ENCODE data around the gene RGS16. TPM values are rescaled to one million over a fixed set of nuclear protein-coding genes. Genes with fewer than 3 reads are reported as not detected.
A peak's percentile ranks its signal among the peaks of the same experiment; 100 is the strongest.

RGS16 gene
- 1.2 TPM for total RNA-seq

DNA sequence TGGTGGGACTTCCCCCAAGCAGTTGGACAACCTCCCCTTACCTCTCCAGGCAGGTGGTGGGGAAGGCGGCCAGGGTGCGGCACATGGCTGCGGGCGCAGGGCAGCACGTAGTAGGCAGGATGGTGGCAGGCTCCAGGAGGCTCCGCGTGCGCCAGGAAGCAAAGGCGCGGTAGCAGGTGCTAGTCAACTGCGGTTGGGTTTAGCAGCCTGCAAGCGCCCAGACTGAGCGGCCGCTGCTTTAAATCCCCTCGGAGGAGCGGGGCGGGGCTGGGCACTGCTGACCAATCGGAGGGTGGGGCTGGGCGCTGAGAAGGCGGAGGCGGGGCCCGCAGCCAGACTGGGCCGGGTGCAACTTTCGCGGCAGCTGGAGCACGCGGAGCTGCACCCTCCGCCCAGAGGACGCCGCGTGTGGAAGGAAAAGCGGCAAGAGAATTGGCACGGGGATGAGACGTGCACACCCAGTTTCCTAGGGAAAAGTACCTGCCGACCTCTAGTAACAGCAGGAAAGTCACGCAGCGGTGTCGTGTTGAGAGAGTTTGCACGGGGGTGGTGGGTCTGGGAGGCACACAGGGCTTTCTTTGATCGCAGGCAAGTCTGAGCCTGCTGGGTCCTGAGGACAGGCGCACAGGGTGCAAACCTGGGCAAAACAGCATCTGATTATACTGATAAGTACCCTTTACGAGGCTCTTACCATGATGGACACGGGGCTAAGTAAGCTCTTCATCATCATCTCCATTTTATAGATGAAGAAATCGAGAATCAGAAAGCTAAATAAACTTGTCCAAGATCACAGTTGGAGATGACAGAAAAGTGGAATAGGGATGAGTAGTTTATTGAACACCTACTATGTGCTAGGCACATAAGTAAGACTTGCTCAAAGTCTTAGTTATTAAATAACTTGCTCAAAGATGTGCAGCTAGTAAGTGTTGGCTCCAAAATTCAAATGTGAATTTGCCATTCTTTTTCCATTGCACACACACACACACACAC lies at the start of gene RGS16:
RGS16 (minus strand) TSS at position 215 of the 990 bp plus-strand sequence; CDS start at position 85, 130 bp downstream.
- intact Hi-C loops (cut with DNase I), result no loop called here
- no peaks in the 10 kb centered on the region for H3K27me3 ChIP-seq
- H3K4me1 ChIP-seq, result peaks cover 19% of the 10 kb centered on the region
- TF ChIP-seq, protein P1, sequence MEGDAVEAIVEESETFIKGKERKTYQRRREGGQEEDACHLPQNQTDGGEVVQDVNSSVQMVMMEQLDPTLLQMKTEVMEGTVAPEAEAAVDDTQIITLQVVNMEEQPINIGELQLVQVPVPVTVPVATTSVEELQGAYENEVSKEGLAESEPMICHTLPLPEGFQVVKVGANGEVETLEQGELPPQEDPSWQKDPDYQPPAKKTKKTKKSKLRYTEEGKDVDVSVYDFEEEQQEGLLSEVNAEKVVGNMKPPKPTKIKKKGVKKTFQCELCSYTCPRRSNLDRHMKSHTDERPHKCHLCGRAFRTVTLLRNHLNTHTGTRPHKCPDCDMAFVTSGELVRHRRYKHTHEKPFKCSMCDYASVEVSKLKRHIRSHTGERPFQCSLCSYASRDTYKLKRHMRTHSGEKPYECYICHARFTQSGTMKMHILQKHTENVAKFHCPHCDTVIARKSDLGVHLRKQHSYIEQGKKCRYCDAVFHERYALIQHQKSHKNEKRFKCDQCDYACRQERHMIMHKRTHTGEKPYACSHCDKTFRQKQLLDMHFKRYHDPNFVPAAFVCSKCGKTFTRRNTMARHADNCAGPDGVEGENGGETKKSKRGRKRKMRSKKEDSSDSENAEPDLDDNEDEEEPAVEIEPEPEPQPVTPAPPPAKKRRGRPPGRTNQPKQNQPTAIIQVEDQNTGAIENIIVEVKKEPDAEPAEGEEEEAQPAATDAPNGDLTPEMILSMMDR (IDR thresholded peaks at IDR 0.05), result no peak
- TF ChIP-seq POLR2AphosphoS5 (IDR thresholded peaks at IDR 0.05; ENCODE audit: insufficient read depth in 1 of 2, low read depth in 1 of 2) (peak; percentile 62 to 93), POLR2A (IDR thresholded peaks at IDR 0.05) (peak in 1 of 2 donors; percentile 78)
- H3K27ac ChIP-seq, result peak within 1 kb of the TSS; percentile 57
- no peaks in the 10 kb centered on the region for H3K36me3 ChIP-seq
- H3K4me3 ChIP-seq, result peak within 1 kb of the TSS; percentile 44 to 56
- no peak for DNase-seq (ENCODE audit: extremely low spot score in 2 of 2)
- no peaks in the 10 kb centered on the region for H3K9me3 ChIP-seq

- no peak for DNase-seq (ENCODE audit: extremely low spot score in 2 of 2)
- no peaks in the 10 kb centered on the region for H3K27me3 ChIP-seq
- H3K4me1 ChIP-seq, result no peaks in the 10 kb centered on the region
- no peak overlapping the region for H3K4me3 ChIP-seq
- TF ChIP-seq, protein P1 (IDR thresholded peaks at IDR 0.05), result no peak
- TF ChIP-seq POLR2A (IDR thresholded peaks at IDR 0.05) (no peak), POLR2AphosphoS5 (IDR thresholded peaks at IDR 0.05; ENCODE audit: insufficient read depth in 1 of 2, low read depth in 1 of 2) (no peak)
- H3K36me3 ChIP-seq, result no peaks in the 10 kb centered on the region
- H3K9me3 ChIP-seq, result no peaks in the 10 kb centered on the region
- no peak overlapping the region for H3K27ac ChIP-seq
- intact Hi-C loops (cut with DNase I), result no loop called here
Measured at GRCh38 chr1:182653986-182654385, 49.8 kb upstream of the RGS16 start.

DNA sequence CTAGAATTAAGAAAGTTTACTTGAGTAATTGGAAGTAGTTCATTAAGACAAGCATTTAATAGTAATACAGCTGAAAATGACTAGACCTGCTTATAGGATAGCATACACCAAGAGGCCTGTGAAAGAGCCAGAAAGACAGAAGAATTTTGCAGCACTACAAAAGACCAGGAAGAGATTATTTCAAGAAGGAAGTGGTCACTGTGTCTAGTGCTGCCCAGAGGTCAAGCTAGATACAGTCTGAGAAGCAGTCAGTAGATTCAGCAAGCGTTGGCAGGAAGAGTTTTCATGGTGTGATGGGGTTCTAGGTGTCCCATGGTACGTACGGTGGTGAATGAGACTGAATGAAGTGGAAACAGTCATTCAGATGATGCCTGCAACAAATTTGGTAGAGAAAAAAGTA lies 48.7 kb upstream of the RGS16 start:
- Histone ChIP-seq H3K9me3 (no peaks in the 10 kb centered on the region), H3K27me3 (no peaks in the 10 kb centered on the region), H3K4me3 (no peak overlapping the region), H3K4me1 (no peaks in the 10 kb centered on the region), H3K36me3 (no peaks in the 10 kb centered on the region), H3K27ac (no peak overlapping the region)
- TF ChIP-seq POLR2A (IDR thresholded peaks at IDR 0.05) (no peak), POLR2AphosphoS5 (IDR thresholded peaks at IDR 0.05; ENCODE audit: insufficient read depth in 1 of 2, low read depth in 1 of 2) (no peak)
- TF ChIP-seq, protein P1 (IDR thresholded peaks at IDR 0.05), result no peak
- no peak for DNase-seq (ENCODE audit: extremely low spot score in 2 of 2)
- intact Hi-C loops (cut with DNase I), result no loop called here

DNA sequence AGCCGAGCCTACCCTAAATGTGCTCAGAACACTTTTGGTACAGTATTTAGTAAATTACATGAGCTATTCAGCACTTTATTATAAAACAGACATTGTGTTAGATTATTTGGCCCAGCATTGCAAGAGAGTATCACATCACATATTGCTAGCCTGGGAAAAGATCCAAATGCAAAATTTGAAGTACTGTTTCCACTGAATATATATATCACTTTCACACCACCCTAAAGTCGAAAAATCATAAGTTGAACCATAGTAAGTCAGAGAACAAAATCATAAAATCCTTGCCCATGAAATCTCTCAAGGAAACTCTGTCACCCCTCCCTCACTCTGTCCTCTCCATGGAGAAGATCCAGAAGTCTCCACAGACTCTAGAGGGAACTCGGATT lies 47.1 kb upstream of the RGS16 start:
- H3K4me1 ChIP-seq, result no peaks in the 10 kb centered on the region
- intact Hi-C loops (cut with DNase I), result no loop called here

More for the DNA sequence above, 47.1 kb upstream of the RGS16 start:
- Histone ChIP-seq H3K27me3 (no peaks in the 10 kb centered on the region), H3K36me3 (no peaks in the 10 kb centered on the region), H3K4me3 (no peak overlapping the region), H3K27ac (no peak overlapping the region), H3K9me3 (no peaks in the 10 kb centered on the region)
- no peak for DNase-seq (ENCODE audit: extremely low spot score in 2 of 2)
- TF ChIP-seq, protein P1 (IDR thresholded peaks at IDR 0.05), result no peak
- TF ChIP-seq POLR2AphosphoS5 (IDR thresholded peaks at IDR 0.05; ENCODE audit: insufficient read depth in 1 of 2, low read depth in 1 of 2) (no peak), POLR2A (IDR thresholded peaks at IDR 0.05) (no peak)
